ENCODE data around the gene MRNIP. TPM values are rescaled to one million over a fixed set of nuclear protein-coding genes. Genes with fewer than 3 reads are reported as not detected.

Gene MRNIP
- polyA plus RNA-seq, 3 donors: 27.2 to 29.8 (median 29.1) TPM

DNA sequence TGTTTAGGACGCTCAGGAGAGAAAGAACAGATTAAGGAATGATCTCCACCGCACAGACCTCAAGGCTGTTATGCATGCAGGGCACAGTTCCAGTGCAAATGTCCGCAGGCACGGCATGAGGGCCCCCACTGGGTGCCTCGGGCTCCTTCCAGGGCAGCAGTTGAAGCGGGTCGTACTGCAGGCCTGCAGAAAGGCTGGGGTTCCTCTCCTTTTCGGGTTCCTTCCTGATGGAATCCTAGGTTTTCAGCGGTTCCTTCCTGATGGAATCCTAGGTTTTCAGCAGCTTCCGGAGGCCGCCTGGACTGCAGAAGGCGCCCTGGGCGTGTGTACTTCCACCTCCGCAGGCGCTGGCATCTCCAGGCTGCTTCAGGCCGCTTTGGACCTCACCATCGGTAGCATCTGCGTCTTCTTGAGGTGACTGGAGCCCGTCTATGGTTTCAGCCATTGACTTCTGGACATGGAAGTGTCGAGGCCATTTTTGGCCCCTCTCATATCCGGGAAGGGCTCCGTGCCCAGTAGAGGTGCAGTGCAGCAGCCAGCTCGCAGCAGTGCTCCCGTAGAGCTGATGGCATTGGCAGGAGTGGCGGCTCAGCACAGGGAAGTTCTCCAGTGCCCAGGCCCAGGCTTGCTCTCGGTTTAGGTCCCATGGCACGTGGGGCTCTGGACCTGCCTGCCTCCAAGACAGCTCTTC lies 46.3 kb downstream of the MRNIP start:
- DNase-seq (ENCODE audit: low read depth in 3 of 3, low spot score in 2 of 3): no peak

DNA sequence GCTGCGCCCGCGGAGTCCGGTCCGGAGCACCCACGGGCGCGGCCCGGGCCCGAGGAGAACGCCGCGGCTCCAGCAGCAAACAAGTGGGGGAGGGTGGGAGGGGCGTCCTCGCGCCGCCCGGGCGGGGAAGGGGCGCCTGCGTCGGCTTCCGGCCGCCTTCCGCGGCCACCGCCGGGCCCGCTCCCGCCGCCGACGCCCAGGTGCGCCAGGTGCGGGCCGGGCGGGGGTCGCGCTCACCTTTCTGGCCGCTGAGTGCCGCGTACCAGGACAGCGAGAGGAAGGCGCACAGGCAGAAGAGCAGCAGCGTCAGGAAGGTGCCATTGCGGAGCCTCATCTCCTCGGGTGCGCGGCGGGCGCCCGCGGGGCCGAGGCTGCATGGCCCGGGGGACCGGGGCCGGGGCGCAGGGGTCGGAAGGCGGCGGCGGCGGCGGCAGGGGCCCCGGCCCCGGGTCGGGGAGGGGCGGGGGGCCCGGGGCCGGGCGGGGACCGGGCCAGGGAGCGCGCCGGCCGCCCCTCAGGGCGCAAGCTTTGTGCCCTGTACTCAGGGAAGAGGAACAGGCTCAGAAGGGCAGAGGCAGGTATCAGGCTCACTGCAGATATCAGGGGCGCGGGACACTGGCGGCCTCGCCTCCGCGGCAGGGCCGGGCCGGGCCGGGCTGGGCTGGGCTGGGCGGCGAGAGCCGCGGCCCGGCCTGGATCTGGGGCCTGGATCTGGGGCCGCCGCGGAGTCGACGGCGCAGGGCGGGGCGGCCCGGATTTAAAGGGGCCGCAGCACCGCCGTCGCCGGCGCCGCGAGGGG lies 52.2 kb downstream of the MRNIP start, which contains the start of gene MGAT4B:
Gene MGAT4B, minus strand, starts transcription at position 617 of the 799 bp plus-strand sequence. Its CDS starts 283 bp downstream, at position 334.
- DNase-seq (ENCODE audit: low read depth in 3 of 3, low spot score in 2 of 3): no peak

DNA sequence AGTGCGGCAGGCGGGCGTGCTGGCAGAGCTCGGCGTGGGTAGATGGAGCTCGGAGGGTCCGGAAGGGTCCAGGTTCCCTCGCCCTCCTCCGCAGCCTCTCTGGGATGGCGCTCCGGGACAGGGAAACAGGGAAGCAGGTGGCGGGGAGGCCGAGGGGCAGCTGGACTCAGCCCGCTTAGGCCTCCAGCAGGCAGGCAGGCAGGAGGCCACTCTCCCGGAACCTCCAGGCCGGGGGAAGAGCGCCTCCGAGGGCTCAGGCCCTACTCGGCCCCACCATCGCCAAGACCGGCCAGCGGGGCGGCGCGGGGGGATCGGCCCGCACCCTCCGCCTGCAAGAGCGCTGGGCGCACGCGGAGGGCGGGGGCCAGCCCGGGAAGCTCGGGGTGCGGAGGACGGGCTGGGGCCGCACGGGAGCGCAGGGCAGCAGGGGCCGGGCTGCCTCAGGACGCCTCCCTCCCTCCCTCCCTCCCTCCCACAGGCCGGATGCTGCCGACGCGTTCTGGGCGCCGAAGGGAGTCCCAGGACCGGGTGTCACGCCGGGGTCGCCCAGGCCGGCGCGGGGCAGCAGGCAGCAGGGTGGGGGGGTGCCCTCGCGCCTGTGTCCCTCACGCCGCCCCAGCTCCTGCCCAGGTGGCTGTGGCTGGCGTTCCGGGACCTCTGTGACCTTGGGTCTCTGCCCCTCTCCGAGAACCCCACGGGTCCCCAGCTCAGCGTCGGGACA lies 52.9 kb downstream of the MRNIP start:
- DNase-seq (ENCODE audit: low read depth in 3 of 3, low spot score in 2 of 3): no peak

DNA sequence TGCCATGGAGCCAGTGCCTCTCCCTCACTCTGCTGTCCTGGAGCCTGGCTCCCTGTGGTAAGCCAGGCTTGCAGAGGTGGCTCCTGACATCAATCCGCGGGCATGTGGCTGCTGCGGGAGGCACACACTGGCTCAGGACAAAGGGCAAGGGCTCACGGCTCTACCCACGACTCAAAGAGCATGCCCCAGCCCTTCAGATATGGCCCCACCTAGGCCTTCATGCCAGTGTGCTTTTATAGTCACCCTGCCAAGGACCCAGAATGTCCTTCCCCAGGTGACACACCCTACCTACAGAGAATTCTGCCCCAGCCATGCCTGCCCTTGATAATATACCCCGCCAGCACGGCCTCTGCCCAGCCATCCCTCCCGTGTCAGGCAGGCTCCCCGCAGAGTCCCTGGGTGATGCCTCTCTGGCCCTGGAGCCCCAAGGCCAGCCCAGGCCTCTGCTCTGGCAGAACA lies 53.5 kb downstream of the MRNIP start:
- no peak for DNase-seq (ENCODE audit: low read depth in 3 of 3, low spot score in 2 of 3)

DNA sequence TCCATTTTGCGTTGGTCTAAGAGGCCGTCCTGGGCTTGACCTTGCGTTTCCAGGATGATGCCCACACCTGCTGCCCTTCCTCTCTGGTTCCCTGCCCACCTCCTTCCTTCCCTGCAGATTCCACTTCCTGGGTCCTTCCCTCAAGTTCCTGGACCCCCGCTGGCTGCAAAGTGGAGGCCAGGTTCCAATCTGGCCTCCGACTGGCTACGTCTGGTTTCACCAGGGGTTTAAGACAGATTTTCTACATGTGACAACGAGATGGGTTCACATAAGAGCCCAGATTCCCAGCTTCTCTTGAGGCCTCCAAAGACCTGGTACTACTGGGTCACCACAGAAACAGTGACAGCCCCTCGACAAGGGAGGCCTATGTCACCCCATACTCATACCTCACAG lies 54.1 kb downstream of the MRNIP start:
- no peak for DNase-seq (ENCODE audit: low read depth in 3 of 3, low spot score in 2 of 3)

DNA sequence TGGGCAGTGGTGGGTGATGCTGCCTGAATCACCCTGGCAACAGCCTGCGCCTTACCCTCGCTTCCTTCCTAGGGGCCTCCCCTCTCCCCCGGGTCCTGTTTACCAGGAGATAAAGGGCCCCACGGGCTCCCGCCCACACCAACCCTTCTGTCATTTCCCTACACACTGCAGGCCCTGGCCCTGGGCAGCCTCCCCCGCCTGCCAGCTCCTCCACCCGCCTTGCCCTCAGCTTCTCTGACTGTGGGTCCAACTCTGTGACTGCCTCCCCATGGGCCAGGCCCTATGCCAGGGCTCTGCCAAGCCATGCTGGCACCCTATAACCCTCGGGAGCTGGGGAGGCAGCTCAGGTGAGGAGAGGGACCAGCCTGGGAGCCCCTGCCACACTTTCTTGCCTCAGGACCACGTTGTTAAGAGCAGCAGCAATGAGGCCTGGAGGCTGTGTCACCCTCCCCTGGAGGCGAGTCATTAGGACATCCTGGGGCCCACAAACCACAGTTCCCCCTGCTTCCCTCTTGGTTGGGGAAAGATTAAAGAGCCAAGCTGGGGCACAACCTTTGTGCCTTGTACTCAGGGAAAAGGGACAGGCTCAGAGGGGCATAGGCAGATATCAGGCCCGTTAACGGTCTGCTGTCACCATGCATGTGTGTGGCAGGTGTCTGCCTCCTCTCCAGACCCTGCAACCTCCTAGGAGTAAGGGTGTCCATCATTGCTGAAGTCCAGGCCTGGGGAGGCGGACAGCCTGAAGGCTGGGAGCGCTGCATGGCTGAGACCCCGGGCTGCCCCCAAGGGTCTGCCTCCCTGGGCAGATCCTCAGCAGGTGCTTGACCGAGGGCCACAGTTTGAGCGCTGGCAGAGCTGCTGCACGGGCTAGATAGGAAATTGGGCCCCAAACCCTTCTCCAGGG lies 54.7 kb downstream of the MRNIP start:
- no peak for DNase-seq (ENCODE audit: low read depth in 3 of 3, low spot score in 2 of 3)

DNA sequence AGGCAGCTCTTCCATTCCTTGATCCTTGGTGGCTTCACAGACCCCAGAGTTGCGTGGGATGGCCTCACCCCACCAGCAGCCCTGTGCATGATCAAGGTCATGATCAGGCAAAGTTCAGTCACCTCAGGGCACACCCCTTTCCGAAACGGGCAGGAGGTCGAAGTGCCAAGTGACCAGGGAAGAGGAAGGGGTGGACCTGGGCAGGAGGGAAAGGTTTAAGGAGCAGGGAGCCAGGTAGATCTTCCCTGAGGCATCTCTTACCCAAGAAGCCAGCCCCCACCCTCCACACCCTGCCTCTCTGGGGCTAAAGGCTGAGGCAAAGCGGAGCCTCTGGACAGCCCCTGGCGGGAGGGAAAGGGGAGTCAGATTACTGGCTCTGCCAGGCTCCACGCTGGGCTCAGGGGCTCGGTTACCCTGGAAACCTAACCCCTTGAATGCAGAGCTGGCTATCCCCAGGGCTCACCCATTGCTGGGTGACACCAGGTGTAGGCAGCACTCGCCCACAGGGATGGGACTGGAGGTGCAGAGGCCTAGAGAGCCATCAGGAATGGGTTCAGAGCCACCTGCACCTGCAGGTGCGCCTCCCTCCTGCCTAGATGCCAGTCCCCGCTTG lies 55.6 kb downstream of the MRNIP start:
- no peak for DNase-seq (ENCODE audit: low read depth in 3 of 3, low spot score in 2 of 3)

DNA sequence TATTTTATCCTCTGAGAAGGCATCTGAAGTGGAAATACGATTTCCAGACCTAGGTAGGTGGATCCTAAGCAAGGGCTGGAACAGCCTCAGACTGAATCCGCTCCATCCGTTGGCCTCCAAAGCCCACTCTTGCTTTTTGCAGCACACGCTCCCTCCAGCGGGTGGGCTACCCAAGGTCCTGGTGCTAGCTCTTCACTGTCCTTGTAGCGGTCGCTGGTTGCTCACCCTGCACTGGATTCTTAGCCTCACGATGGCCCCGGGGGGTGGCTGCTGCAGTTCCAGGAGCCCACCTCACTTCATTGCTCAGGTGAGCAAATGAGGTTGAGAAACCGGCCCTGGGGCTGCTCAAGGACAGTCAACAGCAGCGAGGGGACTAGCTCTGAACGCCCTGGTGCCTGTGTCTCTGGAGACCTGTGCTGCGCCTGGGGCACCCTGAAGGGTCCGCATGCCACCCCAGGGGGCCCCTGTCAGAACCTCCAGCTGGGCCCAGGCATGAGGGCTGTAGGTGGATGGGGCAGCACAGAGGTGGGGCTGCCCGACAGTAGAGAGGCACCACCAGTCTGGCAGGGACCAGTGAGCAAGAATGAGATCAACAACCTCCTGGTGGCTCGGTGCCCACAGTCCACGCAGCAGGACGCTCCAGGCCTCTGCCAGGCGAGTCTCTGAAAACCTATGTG lies 56.3 kb downstream of the MRNIP start:
- no peak for DNase-seq (ENCODE audit: low read depth in 3 of 3, low spot score in 2 of 3)

DNA sequence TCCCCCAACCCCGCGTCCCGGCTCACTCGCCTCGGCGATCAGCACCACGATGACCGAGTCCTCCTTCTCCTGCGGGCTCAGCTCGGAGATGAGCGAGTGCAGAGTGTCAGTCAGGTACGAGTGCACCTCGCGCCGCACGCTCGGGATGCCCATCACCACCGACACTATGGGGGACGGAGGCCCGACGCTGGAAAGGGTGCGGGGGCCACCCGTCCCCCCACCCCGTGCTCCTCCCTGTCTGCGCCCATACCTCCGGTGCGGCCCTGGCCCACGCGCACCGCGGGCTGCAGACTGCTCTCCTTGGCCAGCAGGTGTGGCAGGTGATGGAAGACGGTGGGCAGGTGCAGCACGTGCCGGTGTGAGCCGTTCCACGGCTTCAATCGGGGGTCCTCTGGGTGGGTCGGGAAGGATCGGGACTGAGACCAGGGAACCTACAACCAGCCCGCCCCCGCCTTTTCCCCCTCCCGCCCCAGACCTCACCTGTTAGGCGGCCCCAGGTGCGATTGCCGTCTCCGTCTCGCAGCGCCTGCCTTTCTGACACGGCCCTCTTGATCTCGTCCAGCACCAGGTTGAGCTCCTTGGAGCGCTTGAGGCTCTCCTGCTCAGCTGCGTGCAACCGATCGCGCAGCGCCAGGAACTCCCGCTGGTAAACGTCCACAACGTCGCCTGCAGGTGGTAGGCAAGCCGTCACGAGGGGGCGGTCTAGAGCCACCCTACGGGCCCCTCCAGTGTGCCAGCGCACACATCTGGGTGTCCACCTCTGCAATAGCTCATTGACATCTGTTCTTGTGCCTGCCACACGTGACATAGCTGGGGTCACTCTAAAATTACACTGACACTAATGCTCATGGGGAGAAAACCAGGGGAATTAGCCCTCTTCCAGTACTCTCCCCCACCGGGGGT lies 57.1 kb downstream of the MRNIP start:
- no peak for DNase-seq (ENCODE audit: low read depth in 3 of 3, low spot score in 2 of 3)

DNA sequence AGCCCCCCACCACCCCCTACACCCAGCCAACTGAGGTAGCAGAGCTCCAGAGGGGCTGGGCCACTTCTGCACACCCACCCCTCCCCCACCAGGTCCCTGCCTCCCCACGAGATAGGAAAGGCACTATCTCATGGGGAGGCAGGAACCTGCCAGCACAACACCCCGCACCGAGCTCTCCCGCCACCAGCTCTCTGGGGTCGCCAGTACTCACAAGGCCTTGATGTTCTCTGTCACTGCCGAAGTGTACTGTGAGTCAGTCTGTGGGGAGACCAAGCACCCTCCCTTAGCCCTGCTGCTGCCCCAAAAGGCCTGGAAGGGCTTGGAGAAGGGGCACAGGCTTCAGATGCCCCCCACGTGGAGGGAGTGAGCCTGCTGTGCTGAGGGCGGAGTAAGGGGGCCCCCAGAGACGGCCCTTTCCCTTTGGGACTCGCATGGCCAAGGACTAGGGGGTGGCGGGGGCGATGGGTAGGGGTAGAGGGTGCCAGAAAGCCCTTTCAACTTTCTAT lies 57.9 kb downstream of the MRNIP start:
- DNase-seq (ENCODE audit: low read depth in 3 of 3, low spot score in 2 of 3): no peak

DNA sequence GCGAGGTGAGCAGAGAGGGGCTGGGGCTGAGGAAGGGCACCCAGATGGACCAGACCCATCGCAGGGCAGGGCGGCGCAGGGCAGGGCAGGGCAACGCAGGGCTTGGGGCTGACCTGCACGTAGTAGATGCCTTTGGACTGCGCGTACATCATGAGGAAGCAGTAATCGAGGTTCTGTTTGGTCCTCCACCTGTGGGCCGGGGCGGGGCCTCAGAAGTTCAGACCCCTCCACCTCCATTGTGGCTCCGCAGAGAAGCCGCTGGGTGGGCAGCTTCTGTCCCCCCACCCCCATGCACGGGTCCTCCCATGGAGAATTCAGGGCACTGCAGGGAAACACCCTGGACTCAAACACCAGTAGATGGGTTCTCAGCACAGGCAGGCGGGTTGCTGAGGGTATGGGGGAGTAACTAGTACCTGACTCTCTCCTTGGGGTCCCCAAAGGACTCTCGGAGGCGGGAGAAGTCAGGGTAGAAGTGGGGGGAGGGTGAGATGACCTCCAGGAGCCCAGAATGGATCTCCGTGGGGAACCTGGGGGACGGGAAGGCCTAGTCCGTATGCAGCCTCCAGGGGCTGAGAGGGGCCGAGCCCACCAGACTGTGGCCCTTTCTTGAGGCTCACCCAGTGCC lies 58.4 kb downstream of the MRNIP start:
- DNase-seq (ENCODE audit: low read depth in 3 of 3, low spot score in 2 of 3): no peak

DNA sequence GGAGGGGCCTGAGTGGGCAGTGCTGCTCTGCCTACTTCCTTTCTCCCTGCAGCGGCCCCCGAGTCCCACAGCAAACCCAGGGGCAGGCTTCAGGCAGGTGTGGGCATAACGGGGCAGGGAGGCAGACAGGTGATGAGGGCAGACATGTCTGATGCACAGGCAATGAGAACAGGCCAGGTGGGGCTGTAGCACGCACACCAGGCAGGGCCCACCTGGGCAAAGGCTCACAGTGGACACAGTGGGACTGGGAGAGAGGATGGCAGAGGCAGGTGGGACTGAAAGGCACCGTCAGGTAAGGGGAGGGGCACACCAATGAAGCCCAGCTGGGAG lies 59.0 kb downstream of the MRNIP start:
- no peak for DNase-seq (ENCODE audit: low read depth in 3 of 3, low spot score in 2 of 3)

DNA sequence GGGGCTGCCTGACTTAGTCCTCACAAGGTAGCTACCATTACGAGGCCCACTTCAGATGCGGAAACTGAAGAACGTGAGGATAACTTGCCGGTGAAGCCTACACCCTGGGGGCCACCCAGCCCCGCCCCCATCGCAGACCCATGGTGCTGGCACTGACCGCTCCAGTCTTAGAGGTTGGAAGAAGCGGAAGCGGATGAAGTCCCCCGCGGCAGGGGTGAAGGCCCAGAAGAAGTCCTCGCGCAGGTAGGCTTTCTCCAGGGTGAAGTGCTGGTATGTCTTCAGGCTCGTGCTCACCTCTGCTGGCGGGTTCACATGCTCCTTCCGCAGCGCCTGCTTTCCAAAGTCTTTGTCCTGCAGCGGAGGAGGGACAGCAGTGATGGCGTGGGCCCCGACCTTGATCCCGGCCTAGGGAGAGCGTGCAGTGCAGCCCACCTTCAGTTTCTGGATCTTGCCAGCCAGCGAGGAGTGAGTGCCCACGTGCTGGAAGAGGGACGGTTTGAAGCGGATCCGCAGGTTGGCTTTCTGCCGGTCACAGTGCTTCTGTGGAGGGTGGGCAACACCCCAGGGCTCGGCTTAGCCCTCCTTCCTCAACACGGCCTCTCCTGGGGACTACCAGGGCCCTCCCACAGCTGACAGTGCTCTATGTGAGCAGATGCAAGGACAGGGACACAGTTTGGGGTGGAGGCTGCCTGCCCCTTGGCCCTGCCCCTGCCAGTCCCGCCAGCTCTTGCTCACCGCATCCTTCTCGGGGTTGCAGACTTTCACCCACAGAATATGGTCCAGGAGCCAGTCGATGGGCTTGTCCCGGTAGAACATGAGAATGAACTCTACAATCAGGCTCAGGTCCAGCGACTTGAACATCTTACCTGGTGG lies 59.6 kb downstream of the MRNIP start:
- no peak for DNase-seq (ENCODE audit: low read depth in 3 of 3, low spot score in 2 of 3)

DNA sequence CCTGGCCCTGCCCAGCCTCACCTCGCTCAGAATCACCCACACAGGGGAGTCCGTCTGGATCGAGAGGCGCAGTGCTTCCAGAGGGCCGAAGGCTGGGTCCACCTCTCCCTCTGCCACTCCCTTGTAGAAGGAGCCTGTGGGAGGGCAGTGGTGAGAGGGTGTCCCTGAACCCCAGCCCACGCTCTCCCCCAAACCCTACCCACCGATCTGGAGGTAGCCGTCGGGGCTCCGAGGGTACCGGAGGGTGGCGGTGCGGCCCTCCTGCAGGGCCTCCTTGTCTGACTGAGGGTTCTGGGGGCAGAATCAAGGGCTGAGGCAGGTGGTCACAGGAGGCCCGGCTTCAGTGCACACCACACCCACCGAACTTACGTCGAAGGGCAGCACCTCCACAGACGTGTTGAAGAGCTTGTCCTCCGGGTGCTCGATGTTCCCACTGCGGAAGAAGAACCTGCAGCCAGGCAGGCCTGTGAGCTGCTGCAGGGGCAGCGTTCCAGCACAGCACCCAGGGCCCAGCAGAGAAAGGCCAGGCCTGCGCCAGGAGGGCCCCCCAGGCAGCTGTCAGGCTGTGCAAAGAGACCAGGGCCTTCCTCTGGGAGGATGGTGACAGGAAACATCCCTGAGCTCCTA lies 60.4 kb downstream of the MRNIP start:
- DNase-seq (ENCODE audit: low read depth in 3 of 3, low spot score in 2 of 3): no peak

DNA sequence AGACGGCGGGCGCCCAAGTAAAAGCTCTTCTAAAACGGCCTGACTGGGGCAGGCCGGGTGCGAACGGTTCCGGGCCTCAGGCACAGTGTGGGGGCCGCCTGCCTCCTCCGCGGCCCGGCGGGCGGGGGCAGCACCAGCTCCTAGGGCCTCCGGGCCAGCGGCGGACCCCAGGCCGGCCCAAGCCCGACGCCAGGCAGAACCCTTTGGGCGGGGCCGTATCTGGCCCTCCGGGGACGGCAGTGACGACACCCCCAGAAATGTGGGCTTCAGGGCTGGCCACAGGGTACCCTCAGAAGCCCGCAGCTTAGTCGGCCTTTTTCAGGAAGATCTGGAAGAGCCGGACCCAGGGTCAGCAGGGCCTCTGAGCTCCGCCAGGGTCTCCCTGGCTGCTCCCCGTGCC lies 60.9 kb downstream of the MRNIP start:
- no peak for DNase-seq (ENCODE audit: low read depth in 3 of 3, low spot score in 2 of 3)

DNA sequence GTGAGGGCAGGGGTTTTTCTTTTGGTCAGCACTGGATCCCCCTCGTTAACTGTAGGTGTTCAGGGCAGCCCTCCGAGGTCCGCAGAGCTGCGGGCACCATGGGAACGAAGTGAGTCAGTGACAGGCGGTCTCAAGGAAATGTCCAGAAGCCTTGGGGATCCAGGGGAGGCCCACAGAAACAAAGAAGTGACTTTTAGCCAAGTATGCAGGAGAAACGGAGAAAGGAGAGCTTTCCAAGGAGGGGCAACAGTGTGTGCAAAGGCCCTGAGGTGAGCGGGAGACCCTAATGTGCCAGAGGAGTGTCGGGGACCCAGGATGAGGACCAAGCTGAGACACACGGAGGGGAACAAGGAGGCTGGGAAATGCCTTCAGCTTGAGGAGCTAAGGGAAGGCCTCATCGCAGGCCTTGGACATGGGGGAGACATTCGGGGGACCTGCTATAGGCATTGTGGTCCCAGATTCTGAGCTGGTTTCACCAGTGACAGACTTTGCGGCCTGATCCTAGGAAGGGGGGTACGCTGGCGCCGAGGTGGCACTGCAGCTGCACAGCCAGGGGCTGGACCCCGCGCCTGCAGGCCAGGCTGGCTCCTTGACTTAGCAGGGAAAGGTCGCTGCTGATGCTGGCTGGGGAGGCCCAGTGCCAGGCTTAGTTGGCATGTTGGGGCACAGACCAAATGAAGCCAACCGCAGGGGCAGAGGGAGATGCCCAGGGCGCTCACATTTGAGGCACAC lies 61.6 kb downstream of the MRNIP start:
- DNase-seq (ENCODE audit: low read depth in 3 of 3, low spot score in 2 of 3): no peak
